ENCODE results near the gene ZNF536.
"Not testable (repeated sequence)": the region's sequence is repeated elsewhere in the genome, so short reads cannot be mapped to it uniquely, and the experiment has no call there.

ZNF536 gene

DNA sequence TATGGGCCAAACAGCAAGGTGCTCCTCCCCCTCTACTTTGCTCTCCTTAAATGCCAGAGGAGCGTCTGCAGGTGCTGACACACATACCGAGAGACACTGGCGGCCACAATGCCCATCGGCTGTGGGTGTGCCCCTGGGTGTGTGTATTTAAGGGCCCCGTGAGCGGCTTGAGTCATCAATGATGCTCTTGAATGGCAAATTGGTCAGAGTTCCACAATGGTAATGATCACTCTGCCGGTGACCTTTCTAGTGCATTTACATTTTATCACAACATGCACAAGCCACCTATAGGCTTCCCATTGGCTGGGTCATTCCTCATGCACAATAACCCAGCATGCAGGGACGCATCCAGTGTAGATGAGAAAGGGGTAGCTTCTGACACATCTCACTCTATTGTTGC, 124.8 kb downstream of the ZNF536 start:
- TF ChIP-seq, protein P1, sequence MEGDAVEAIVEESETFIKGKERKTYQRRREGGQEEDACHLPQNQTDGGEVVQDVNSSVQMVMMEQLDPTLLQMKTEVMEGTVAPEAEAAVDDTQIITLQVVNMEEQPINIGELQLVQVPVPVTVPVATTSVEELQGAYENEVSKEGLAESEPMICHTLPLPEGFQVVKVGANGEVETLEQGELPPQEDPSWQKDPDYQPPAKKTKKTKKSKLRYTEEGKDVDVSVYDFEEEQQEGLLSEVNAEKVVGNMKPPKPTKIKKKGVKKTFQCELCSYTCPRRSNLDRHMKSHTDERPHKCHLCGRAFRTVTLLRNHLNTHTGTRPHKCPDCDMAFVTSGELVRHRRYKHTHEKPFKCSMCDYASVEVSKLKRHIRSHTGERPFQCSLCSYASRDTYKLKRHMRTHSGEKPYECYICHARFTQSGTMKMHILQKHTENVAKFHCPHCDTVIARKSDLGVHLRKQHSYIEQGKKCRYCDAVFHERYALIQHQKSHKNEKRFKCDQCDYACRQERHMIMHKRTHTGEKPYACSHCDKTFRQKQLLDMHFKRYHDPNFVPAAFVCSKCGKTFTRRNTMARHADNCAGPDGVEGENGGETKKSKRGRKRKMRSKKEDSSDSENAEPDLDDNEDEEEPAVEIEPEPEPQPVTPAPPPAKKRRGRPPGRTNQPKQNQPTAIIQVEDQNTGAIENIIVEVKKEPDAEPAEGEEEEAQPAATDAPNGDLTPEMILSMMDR (IDR thresholded peaks at IDR 0.05; ENCODE audit: low read depth, low read length, missing control alignments): no peak
- DNase-seq (ENCODE audit: extremely low read depth, low read depth): no peak
- no peak overlapping the region for H3K4me3 ChIP-seq (replicated peaks; ENCODE audit: low read depth, low read length)

DNA sequence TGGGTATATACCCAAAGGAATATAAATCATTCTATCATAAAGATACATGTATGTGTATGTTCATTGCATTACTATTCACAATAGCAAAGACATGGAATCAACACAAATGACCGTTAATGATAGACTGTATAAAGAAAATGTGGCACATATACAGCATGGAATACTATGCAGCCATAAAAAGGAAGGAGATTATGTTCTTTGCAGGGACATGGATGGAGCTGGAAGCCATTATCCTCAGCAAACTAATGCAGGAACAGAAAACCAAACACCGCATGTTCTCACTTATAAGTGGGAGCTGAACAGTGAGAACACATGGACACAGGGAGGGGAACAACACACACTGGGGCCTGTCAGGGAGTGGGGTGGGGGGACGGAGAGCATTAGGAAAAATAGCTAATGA, 125.9 kb downstream of the ZNF536 start:
- not testable (repeated sequence) for DNase-seq (ENCODE audit: extremely low read depth, low read depth); H3K4me3 ChIP-seq (replicated peaks; ENCODE audit: low read depth, low read length)

DNA sequence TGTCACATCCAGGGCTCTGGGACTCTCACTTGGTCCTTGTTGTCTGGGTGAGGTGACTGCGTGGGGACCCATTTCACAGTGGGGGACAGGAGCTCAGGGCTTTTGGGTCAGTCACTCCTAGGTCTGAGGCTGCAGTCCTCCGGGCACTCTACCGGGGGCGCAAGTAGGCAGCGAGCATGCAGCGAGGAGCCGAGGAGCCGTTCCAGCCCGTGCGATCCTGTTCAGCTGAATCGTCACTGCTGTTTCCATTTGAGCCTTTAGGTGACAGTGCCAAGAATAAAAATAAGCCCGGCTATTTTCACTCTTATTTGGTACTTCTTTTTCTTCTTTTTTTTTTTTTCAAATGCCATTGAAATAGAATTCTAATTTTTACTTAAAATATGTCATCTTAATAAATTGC, 126.5 kb downstream of the ZNF536 start:
- no peak for DNase-seq (ENCODE audit: extremely low read depth, low read depth)

DNA sequence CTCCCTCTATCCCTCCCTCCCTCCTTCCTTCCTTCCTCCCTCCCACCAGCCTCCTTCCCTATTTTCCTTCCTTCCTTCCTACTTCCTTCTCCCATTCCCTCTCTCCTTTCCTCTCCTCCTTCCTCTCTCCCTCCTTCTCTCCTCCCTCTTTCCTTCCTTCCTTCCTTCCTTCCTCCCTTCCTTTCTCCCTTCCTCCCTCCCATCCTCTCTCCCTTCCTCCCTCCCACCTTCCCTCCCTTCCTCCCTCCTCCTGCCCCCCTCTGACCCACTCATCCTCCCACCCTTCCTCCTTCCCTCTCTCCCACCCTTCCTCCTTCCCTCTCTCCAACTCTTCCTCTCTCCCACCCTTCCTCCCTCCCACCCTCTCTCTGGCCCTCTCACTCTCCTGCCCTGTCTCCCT, 132.1 kb downstream of the ZNF536 start:
- TF ChIP-seq, protein P1 (IDR thresholded peaks at IDR 0.05; ENCODE audit: low read depth, low read length, missing control alignments): no peak
- DNase-seq (ENCODE audit: extremely low read depth, low read depth): no peak

More for the DNA sequence above, 126.5 kb downstream of the ZNF536 start:
- H3K4me3 ChIP-seq (replicated peaks; ENCODE audit: low read depth, low read length): no peak overlapping the region
- TF ChIP-seq, protein P1 (IDR thresholded peaks at IDR 0.05; ENCODE audit: low read depth, low read length, missing control alignments): no peak

DNA sequence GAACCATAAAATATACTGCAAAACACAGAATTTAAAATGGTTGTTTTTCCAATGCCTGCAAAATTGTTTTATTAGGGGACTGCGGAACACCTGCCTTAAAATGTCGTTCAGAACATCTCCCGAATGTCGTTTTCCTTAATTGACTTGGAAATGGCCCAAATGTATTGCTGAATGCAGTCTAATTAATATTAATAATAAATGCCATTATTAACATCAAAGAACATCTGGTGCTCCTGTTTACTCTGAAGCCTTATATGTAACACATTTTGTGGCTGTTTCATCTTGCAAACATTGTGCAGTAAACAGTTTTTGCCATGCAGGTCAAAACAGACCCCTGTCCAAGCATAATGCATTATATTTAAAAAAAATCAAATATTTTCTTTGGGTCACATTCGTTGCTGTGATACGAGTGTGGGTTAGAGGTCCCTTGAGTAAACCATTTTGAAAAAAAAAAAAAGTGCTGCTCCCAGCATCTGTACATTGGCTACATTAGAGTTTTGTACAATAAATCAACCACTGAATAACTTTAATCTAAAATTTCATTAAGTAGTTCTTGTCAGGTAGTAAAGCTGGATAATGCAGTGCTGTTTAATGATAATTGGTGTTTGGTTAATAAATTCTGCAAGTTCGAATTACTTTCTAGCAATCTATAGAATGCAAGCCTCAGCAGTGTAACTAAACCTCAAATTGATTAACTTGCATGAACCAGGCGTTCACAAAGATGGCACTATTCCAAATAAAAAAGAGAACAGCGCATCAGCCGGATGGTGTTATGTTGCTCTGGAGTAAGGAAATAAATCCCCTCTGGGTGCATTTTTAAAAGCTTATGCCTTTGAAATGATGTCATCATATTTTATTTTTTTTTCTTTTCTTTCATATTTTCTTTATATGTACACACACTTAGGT, 140.2 kb downstream of the ZNF536 start:
- no peak overlapping the region for H3K4me3 ChIP-seq (replicated peaks; ENCODE audit: low read depth, low read length)
- DNase-seq (ENCODE audit: extremely low read depth, low read depth): no peak
- TF ChIP-seq, protein P1 (IDR thresholded peaks at IDR 0.05; ENCODE audit: low read depth, low read length, missing control alignments): no peak

More for the DNA sequence above, 132.1 kb downstream of the ZNF536 start:
- no peak overlapping the region for H3K4me3 ChIP-seq (replicated peaks; ENCODE audit: low read depth, low read length)

DNA sequence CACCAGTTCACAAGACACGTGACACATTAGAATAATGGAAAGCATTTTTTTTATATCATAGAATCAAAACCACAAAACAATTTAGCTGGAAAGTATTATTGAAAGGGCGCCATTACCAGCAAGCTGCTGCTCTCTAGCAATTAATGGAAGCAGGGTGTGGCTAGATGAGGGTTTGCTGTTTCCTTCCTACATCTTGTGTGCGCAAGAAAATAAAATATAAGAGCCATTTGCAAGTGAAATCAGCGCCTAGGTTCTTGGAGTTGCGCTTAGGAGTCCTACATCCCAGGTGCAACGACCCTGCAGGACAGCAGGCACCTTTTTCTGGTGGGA, 140.9 kb downstream of the ZNF536 start:
- TF ChIP-seq, protein P1 (IDR thresholded peaks at IDR 0.05; ENCODE audit: low read depth, low read length, missing control alignments): no peak
- no peak for DNase-seq (ENCODE audit: extremely low read depth, low read depth)

DNA sequence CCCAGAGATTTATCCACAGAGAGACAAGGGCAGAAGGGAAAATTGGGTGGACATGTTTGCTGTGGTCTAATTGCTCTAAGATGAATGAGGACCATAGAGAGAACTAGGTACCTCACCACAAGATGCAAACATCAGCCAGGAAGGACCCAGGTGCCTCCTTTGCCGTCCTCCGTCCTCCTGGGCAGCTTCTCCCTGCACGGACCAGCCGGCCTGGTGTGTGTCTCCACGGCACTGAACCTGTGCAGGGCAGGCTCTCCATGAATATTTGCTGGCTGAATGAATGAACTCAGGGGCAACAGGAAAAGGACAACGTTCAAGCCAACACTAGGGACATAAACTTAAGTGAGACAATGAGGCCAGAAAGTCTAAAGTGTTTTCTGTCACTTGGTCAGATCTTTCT, 143.9 kb downstream of the ZNF536 start:
- TF ChIP-seq, protein P1 (IDR thresholded peaks at IDR 0.05; ENCODE audit: low read depth, low read length, missing control alignments): no peak
- no peak for DNase-seq (ENCODE audit: extremely low read depth, low read depth)
- H3K4me3 ChIP-seq (replicated peaks; ENCODE audit: low read depth, low read length): no peak overlapping the region

More for the DNA sequence above, 140.9 kb downstream of the ZNF536 start:
- no peak overlapping the region for H3K4me3 ChIP-seq (replicated peaks; ENCODE audit: low read depth, low read length)

Measured in HFF-Myc (cell line).